HG03521 (cell line): ENCODE results near the gene C11orf52.
"Not testable (repeated sequence)": the region's sequence is repeated elsewhere in the genome, so short reads cannot be mapped to it uniquely, and the experiment has no call there.

Experiments used
- ATAC-seq: cut with Tn5 transposase; IDR thresholded peaks from one replicate; pipeline ENCODE4 v1.9.1; 2021; ENCODE audit warnings: mild to moderate bottlenecking, moderate library complexity; ENCODE audit not compliant: unreplicated experiment

The C11orf52 gene

DNA sequence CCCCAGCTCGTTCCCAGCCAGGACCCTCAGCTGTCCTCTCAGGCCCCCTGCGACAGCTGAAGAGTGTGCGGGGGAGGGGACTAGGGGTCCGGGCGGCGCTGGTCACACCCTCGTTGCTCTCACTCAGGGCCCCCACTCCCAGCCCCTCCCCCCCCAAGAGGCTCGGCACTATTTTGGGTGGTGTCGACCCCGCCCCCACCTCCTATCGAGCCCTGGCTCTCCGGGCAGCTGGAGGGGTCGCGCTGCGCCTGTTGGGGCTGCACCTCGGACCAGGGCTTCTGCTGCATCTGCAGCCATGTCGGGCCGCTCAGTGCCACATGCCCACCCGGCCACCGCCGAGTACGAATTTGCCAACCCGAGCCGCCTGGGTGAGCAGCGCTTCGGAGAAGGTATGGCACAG lies 6.2 kb upstream of the C11orf52 start, which contains the start of gene HSPB2:
Gene HSPB2, plus strand, starts transcription at position 200 of the 400 bp plus-strand sequence. Its CDS starts 96 bp downstream, at position 296.
- no peak for ATAC-seq

DNA sequence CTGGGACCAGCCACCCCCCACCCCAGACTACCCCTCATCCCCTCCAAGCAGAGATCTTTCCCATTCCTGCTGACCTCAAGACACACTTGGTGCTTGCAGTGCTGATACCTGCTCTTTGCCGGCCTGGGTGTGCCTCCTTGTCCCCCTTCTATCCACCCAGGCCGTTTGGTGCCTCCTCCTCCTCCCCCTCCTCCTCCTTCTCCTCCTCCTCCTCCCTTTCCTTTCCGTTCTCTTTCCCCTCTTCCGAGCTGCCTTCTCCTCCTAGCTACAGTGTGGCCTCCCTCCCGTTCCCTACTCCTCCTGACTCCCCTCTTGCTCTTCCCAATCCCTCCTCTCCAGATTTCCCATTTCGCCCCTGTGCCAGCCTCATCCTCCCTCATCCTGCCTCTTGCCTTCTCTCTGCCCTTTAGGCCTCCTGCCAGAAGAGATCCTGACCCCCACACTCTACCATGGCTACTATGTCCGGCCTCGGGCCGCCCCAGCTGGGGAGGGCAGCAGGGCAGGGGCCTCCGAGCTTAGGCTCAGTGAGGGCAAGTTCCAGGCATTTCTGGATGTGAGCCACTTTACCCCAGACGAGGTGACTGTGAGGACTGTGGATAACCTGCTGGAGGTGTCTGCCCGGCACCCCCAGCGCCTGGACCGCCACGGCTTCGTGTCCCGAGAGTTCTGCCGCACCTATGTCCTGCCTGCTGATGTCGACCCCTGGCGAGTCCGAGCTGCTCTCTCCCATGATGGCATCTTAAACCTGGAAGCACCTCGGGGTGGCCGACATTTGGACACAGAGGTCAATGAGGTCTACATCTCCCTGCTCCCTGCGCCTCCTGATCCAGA lies 5.5 kb upstream of the C11orf52 start:
- ATAC-seq, result no peak

DNA sequence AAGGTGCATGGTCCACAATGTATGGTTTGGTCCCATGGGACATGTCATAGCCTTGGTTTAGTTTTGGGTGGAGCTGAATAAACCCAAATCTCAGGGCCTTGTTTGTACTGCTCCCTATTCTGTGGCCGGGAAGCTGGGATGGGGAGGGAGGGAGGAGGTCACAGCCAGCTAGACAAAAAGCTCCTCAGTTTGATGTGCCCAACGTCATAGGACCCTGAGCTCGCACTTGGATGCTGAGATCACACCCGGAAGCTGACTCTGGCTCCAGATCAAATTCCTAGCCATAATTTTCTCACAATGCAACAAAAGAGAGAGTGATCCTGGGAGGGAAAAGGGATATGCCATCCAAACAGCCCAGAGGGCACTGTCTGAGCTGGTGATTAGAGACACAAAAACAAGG lies 4.7 kb upstream of the C11orf52 start:
- no peak for ATAC-seq

DNA sequence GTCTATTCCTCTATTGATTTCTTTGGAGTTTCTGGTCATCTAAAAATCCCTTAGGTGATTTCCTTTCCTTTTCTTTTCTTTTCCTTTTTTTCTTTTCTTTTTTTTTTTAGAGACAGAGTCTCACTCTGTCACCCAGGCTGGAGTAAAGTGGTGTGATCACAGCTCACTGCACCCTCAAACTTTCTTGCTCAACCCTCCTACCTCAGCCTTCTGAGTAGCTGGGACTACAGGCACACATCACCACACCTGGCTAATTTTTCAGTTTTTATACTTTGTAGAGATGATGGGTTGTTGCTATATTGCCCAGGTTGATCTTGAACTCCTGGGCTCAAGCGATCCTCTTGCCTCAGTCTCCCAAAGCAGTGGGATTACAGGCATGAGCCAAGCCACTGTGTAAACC lies 1.9 kb upstream of the C11orf52 start:
- ATAC-seq, result no peak

DNA sequence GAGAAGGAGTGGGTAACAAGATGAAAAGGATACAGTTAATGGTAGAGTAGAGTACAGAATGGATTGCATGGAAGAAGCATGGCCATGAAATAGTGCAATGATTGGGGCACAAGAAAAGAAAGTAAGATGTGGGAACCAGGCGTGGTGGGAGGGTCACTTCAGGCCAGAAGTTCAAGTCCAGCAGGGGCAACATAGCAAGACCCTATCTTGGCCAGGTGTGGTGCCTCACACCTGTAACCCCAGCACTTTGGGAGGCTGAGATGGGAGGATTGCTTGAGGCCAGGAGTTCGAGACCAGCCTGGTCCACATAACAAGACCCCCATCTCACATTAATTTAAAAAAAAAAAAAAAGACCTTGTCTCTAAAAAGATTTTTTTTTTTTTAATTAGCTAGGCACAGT lies 1.4 kb upstream of the C11orf52 start:
- no peak for ATAC-seq

DNA sequence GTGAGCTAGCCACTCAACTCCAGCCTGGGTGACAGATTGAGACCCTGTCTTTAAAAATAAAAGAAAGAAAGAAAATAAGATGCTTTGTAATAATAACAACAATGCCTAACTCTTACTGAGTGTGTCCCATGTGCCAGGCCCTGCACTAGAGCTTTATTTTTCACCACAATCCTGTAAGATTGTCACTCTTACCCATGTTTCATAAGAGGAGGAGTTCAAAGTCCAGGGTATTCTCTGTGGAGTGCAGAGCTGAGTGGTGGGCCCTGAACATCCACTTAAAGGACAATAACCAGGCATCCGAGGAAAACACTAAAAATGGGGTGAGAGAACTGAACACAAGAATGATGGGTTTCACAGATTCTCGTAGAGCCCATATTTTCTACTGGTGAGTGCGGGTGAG lies 925 bp upstream of the C11orf52 start:
- ATAC-seq, result no peak

DNA sequence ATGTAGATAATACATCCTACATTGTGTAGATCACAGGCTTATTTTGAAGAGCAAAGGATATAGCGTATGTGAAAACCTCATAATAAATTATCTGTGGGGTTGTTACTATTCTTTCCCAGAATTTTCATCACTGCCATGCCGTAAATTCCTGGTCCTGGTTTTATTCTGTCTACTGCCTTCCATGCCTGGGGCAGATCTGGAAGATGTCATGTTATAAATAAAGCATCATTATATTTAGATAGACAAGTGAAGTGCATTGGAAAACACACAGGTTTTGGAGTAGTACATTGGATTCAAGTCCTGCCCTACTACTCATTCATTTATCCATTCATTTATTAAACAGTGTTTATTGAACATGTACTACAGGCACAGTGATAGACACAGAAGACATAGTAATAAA lies 2.2 kb downstream of the C11orf52 start:
- ATAC-seq, result no peak

DNA sequence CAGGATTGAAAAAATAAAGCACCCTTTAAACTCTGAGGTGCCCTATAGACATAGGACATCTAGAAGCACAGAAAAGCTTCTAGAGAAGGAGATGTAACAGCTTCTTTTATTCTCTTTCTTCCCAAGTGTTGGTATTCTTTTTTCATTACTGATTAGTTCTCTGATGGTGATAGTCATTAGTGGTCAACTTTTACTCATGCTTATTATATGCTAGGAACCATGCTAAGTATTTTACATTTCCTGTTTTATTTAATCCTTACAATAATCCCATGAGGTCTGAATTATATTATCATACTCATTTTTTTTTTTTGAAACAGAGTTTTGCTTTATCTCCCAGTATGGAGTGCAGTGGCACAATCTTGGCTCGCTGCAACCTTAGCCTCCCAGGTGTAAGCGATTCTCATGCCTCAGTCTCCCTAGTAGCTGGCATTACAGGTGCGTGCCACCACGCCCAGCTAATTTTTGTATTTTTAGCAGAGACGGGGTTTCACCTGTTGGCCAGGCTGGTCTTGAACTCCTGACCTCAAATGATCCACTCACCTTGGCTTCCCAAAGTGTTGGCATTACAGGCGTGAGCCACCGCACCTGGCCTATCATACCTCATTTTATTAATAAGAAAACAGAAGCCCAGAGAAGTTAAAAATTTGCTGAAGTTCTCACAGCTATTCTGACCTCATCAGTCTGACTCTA lies 3.0 kb downstream of the C11orf52 start:
- ATAC-seq, result no peak

DNA sequence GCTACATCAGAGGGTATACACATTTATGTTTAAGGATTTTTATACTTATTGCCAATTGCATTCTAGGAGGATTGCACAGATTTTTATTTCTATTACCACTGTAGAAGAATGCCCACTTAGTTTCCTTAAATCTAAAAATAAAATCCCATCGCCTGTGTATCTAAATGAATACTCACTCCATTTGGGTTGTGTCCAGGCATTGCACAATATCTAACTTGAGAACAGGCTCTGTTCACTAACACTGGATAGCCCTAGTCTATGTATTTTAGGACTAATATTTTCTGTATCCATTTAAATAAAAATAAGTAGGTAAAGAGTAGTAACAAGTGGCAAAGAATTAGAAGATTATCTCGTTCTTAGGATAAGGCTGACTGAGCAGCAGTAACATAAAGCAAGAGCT lies 4.1 kb downstream of the C11orf52 start:
- no peak for ATAC-seq

DNA sequence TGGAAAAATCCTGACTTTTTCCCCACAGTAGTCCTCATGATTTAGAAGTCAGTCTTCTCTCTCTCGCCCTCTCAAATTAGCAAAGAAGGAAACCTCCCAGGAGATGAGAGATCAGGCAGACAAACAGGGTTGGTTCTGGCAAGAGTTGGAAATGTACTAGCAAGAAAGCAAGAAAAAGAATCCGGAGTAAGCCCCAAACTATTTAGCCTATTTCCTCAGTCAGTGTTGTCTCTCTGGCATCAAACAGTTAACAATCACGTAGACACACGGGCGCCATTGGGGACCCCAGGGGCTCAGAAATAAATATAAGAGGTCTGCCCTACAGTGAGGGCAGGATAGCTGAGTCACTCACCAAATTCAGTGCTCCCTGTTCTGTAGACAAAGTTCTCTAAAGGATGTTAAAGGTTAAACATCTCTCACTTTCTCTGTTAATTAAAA lies 4.7 kb downstream of the C11orf52 start:
- no peak for ATAC-seq

DNA sequence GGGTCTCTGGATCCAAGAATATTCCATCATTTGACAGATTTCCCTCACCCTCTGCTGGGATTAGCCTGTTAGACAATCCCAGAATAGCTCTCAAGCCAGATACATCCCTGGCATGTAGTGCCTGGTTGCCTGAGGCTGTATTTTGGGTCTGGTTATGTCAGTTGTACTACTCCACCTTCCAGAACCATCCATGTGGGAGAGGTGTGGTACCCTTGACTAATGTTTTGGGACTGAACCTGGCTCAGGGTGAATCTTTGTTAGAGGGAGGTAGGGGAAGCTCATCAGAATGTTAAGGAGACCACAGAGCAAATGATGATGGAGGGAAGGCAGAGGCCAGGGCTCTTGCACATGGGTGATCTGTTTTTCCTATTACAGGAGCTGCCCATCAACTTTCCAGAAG lies 5.2 kb downstream of the C11orf52 start:
- ATAC-seq, result no peak

DNA sequence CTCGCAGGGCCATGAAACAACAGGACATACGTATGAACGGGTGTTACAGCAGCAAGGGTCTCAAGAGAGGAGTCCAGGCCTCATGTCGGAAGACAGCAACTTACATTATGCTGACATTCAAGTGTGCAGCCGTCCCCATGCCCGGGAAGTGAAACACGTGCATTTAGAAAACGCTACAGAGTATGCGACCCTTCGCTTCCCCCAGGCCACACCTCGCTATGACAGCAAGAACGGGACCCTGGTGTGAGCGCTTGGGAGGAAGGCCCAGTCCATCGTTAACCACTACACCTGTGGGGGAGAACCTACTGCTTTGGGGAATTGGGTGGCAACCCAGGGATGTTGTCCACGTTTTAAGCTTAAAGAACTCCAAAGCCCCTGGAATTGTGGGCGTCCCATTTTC lies 7.2 kb downstream of the C11orf52 start:
- no peak for ATAC-seq

DNA sequence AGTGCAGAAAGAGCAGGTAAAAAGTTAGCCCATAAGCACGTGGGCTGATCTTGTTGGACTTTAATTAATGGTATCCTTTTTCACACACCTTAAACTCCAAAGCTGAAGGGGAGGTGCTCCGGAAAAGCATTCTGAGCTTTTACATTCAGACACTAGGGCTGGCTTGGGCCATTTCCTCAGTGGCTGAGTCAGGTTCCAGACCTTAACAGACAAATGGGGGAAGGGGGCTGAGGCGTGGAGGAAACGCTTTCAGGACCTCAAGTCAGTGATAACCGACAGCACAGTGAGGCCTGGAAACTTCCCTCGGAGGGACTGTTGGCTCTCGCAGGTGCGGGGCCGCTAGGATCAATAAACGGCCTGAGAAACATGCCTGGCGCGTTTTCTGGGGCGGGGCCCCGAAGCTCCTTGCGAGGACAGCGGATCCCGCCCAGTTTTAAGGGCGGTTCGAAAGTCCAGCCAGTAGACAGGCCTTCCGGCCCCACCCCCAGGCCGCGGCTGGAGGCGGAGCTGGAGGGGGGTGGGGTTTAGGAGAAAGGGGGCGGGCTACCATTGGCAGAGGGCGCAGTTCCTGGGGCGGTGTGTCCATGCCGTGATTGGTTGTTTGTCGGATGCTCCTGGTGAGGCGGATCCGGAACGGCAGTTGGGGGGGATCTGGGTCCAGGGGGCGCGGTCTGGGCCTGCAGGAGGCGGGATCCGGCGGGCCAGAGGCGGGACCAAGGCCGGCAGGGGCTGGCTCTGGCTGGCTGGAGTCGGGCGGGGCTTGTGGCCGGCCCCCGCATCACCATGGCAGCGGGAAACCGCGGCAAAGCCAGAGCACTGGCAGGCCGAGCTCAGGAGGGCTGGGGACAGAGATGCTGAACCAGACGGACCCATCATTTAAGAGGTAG lies 8.0 kb downstream of the C11orf52 start:
- ATAC-seq, result peak; percentile 94

DNA sequence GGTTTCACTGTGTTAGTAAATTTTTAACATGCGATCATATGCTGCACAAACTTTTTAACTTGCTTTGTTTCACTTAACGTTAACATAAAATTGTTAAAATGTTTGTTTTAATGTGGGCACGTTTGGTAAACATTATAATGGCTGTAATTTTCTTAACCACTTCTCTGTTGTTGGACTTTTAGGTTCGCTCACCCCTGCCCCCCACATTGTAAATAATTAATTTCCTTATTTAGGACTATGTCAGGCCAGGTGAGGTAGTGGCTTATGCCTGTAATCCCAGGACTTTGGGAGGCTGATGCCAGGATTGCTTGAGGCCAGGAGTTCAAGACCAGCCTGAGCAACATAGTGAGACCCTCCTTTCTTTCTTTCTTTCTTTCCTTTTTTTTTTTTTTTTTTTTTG lies 11.8 kb downstream of the C11orf52 start:
- ATAC-seq, result no peak

DNA sequence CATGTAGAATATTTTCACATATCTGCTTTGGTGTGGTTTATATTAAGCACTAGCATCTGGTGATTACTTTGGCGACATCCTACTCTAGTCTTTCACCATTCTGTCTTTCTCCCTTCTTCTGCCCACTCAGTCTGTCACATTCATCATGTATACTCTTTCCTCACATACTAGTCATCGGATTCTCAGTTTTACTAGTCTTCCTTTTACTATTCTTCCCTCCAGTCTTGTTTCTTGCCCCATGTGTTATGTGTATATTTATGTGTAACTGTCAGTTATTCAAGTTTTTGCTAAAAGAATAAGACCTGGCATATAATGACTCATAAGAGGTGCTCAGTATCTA lies 13.9 kb downstream of the C11orf52 start:
- ATAC-seq, result no peak

DNA sequence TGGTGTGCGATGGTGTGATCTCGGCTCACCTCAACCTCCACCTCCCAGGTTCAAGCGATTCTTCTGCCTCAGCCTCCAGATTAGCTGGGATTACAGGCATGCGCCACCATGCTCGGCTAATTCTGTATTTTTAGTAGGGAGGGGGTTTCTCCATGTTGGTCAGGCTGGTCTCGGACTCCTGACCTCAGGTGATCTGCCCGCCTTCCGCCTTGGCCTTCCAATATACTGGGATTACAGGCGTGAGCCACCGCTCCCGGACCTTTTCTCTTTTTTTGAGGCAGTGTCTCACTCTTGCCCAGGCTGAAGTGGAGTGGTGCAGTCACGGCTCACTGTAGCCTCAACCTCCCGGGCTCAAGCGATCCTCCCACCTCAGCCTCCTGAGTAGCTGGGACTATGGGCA lies 14.5 kb downstream of the C11orf52 start:
- ATAC-seq, result not testable (repeated sequence)

DNA sequence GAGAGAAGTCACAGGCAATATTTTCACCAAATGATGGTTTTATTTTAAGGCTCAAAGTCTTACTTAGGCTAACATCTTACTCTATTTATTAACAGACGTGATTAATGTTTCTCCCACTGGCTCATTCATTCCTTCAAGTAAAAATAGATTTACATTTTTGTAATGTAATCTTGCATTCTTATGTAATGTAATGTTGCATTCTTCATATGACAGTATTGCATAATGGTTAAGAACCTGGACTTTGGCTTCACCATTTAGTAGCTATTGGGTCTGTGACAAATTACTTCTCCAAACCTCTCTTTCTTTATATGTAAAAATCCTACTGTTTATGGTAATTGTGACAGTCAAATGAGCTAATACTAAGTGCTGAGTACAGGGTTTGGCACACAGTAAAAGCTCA lies 15.2 kb downstream of the C11orf52 start:
- no peak for ATAC-seq

DNA sequence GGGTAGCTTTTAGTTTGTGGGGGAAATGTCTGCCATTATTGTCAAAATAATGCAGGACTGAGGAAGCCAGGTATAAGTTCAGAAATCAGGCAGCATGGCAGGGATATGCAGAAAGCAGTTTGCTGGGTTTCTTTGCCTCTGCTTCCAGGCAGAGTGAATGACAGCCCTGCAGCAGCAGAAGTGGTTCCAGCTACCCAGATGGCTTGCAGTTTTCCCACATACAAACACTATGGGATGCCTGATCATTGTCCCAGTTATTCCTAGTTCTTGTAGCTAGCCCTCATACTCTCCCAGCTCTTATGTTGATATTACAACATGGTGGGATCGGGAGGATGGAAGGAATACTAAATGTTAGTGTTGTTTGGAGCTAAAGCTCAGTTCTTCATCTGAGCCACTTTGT lies 15.6 kb downstream of the C11orf52 start:
- no peak for ATAC-seq

DNA sequence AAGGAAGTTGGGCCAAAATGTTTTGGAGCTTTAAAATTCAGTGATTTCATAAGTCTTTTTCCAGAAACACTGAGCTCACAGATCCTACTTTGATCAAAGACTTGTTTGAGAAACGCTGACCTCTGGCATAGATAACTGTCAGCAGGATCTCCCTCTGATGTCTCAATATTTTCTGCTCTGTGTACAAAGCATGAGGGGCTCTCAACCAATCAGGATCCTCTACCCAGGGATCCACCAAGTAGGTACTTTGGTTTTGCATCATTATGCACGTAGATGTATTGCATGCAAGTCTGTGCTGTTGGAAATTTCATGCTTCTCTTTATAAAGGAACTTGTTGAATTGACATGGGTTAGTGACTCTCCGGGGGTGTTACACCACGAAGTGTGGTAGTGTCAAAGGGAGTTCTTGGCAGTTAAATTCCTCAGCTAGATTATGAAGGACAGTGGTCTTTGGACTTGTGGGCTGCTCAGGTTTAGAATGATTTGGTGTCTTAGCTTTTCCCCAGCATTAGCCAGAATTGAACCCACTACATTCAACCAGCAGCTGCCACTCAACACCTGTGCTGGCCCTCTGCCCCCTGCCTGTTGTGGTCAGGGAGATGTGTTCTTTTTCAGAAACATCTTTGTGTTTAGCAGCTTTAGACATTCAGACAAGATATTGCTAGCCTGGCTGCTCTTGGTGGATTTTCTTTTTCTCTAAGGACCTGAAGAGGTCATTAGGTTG lies 16.8 kb downstream of the C11orf52 start:
- no peak for ATAC-seq

DNA sequence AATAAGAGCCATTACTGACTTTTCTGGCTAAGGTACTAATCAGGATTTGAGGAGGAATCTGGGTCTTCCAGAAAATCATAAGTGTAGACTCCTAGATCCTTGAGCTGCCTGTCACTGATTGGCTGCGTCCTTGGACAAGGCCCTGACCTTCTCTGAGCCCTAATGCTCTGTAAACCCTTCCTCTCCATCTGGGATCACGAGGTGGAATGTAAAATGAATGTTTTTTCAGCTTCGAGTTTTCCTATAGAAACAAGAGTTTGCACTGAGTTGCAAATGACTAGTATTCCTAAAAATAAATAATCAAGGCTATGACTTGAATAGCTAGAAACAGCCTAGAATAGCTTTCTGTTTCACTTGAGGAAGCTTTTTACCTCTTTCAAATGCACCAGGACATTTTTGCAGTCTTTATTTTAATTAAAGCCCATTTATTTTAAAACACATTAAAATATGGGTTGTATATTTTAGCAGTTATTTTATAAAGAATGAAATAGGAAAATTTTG lies 17.4 kb downstream of the C11orf52 start:
- no peak for ATAC-seq

DNA sequence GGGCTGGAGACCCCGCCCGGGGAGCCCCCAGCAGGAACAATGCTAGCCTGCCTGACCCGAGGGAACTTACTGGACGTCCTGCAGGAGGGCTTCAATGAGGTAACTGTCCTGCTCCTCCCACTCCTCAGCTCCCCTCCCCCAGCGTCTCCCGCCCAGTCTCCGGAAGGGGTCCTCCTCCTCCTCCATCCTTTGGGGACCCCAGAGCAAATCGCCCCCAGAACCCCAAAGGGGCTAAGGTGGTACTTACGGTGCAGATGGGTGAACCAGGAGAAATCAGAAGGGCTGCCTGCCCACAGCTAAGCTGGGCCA lies 18.7 kb downstream of the C11orf52 start:
- no peak for ATAC-seq
